GM23338 (cell line): ENCODE measurements around the gene IBTK.

Experiments used
- CREB1 ChIP-seq: fragments of 250-450 bp; sonication (Bioruptor Pico); IDR thresholded peaks from 2 replicates; pipeline ENCODE4 v1.5.0; 2020; ENCODE audit warnings: low read depth, mild to moderate bottlenecking, moderate library complexity
- ETS1 ChIP-seq: IDR thresholded peaks from 2 replicates; pipeline ENCODE4 v1.6.1; 2016; ENCODE audit warnings: antibody characterized with exemption
- EZH2 ChIP-seq: fragments of 200-600 bp; sonication (generic); IDR thresholded peaks from one replicate; pipeline ENCODE4 v1.8.0; 2017; ENCODE audit warnings: antibody characterized with exemption, mild to moderate bottlenecking, low read depth; ENCODE audit not compliant: unreplicated experiment
- EZH2phosphoT487 ChIP-seq: fragments of 200-600 bp; sonication (generic); IDR thresholded peaks from one replicate; pipeline ENCODE4 v1.8.1; 2018; ENCODE audit warnings: antibody characterized with exemption; ENCODE audit not compliant: unreplicated experiment
- JUNB ChIP-seq: IDR thresholded peaks from one replicate; pipeline ENCODE4 v1.6.1; 2016; ENCODE audit warnings: antibody characterized with exemption; ENCODE audit not compliant: unreplicated experiment
- NANOG ChIP-seq: IDR thresholded peaks from 2 replicates; pipeline ENCODE4 v1.6.1; 2016; ENCODE audit warnings: antibody characterized with exemption, borderline replicate concordance
- POLR2AphosphoS5 ChIP-seq: IDR thresholded peaks from 2 replicates; pipeline ENCODE4 v1.6.1; 2016; ENCODE audit warnings: antibody characterized with exemption, low read depth
- ZNF114 ChIP-seq: fragments of 250-450 bp; sonication (Bioruptor Pico); IDR thresholded peaks from 2 replicates; pipeline ENCODE4 v1.5.0; 2020; ENCODE audit warnings: mild to moderate bottlenecking, moderate library complexity
- ZNF331 ChIP-seq: fragments of 250-450 bp; sonication (Bioruptor Pico); IDR thresholded peaks from 2 replicates; pipeline ENCODE4 v1.5.0; 2020; ENCODE audit warnings: low read depth, mild to moderate bottlenecking, moderate library complexity
- TF ChIP-seq, protein P1 (sequence below), 2 experiments: fragments of 200-600 bp in 1 of 2; sonication (generic) in 1 of 2; conservative IDR thresholded peaks; 2 replicates each; pipeline versions ENCODE4 v1.5.1 to v1.6.1; 2016 to 2017; ENCODE audit warnings: antibody characterized with exemption in 2 of 2, low read depth in 2 of 2, mild to moderate bottlenecking in 2 of 2, moderate library complexity in 1 of 2
- TF ChIP-seq, protein P2 (sequence below): IDR thresholded peaks from one replicate; pipeline ENCODE4 v1.6.1; 2018; ENCODE audit warnings: antibody characterized with exemption; ENCODE audit not compliant: unreplicated experiment

DNA sequence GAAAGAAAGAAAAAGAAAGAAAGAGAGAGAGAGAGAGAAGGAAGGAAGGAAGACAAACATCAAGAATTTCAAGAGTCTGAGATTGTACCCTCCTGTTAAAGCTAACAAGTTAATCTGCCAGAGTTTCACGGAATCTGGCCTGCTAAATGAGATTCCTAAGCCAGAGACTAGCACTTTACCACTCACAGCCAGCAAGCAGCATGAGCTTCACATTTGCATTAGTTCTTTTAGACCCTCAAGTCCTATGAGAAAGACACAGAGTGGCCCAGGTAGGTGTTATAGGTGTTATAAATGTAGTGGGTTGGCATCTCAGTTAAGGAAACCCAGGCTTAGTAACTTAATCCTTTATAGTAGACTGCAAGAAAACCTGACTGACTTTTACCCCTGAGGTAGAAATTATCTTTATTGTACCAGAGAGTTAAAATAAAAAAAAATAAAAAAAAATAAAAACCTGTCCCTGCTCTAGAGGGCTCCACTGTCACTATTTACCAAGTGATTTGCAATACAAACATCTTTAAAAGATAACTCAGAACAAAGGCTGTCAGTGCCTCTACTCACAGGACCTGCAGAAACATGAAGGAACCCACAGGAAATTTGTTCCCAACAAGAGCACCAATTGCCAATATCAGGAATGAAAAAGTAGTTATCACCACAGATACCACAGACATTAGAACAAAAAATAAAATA is 9.7 kb upstream of the IBTK start:
- TF ChIP-seq, protein P1, sequence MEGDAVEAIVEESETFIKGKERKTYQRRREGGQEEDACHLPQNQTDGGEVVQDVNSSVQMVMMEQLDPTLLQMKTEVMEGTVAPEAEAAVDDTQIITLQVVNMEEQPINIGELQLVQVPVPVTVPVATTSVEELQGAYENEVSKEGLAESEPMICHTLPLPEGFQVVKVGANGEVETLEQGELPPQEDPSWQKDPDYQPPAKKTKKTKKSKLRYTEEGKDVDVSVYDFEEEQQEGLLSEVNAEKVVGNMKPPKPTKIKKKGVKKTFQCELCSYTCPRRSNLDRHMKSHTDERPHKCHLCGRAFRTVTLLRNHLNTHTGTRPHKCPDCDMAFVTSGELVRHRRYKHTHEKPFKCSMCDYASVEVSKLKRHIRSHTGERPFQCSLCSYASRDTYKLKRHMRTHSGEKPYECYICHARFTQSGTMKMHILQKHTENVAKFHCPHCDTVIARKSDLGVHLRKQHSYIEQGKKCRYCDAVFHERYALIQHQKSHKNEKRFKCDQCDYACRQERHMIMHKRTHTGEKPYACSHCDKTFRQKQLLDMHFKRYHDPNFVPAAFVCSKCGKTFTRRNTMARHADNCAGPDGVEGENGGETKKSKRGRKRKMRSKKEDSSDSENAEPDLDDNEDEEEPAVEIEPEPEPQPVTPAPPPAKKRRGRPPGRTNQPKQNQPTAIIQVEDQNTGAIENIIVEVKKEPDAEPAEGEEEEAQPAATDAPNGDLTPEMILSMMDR (conservative IDR thresholded peaks at IDR 0.05; ENCODE audit: low read depth in 2 of 2), result peak in 1 of 2 experiments; percentile 34; a peak in 2 of 4 replicates
- TF ChIP-seq EZH2, result no peak
- no peak for TF ChIP-seq EZH2phosphoT487
- no peak for TF ChIP-seq JUNB
- no peak for TF ChIP-seq POLR2AphosphoS5
- TF ChIP-seq ZNF114 (CRISPR knock-in tag), result no peak
- no peak for TF ChIP-seq CREB1 (CRISPR knock-in tag)
- TF ChIP-seq, protein P2, sequence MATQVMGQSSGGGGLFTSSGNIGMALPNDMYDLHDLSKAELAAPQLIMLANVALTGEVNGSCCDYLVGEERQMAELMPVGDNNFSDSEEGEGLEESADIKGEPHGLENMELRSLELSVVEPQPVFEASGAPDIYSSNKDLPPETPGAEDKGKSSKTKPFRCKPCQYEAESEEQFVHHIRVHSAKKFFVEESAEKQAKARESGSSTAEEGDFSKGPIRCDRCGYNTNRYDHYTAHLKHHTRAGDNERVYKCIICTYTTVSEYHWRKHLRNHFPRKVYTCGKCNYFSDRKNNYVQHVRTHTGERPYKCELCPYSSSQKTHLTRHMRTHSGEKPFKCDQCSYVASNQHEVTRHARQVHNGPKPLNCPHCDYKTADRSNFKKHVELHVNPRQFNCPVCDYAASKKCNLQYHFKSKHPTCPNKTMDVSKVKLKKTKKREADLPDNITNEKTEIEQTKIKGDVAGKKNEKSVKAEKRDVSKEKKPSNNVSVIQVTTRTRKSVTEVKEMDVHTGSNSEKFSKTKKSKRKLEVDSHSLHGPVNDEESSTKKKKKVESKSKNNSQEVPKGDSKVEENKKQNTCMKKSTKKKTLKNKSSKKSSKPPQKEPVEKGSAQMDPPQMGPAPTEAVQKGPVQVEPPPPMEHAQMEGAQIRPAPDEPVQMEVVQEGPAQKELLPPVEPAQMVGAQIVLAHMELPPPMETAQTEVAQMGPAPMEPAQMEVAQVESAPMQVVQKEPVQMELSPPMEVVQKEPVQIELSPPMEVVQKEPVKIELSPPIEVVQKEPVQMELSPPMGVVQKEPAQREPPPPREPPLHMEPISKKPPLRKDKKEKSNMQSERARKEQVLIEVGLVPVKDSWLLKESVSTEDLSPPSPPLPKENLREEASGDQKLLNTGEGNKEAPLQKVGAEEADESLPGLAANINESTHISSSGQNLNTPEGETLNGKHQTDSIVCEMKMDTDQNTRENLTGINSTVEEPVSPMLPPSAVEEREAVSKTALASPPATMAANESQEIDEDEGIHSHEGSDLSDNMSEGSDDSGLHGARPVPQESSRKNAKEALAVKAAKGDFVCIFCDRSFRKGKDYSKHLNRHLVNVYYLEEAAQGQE, result no peak
- no peak for TF ChIP-seq NANOG
- no peak for TF ChIP-seq ETS1
- TF ChIP-seq ZNF331 (CRISPR knock-in tag), result no peak
